NCI-H1694 treated with DMSO at 0.1 percent for 48 hours (cell line): ENCODE data around the gene SEMA7A.

ENCODE experiments used
- DNase-seq: peaks from one replicate; lab custom pipeline; 2025; lab: John Stamatoyannopoulos, UW

The SEMA7A gene

DNA sequence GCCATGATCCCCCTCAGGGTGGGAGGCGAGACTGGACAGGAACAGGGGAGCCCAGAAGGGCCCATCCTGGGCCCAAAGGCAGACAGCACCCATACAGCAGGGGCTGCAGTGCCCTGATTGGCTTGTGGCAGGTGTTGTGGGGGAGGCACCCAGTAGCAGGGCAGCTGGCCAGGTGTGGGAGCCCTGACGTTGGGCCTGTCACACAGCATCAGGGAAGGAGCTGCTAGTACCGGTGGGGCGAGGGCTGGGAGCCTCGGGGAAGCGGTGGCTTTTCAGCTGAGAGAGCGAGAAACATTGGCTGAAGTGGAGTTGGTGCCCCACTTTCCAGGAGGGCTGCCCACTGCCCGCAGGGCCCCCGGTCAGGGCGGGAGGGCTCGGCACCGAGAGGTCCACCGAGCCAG is 46.6 kb downstream of the SEMA7A start:
- DNase-seq = no peak

DNA sequence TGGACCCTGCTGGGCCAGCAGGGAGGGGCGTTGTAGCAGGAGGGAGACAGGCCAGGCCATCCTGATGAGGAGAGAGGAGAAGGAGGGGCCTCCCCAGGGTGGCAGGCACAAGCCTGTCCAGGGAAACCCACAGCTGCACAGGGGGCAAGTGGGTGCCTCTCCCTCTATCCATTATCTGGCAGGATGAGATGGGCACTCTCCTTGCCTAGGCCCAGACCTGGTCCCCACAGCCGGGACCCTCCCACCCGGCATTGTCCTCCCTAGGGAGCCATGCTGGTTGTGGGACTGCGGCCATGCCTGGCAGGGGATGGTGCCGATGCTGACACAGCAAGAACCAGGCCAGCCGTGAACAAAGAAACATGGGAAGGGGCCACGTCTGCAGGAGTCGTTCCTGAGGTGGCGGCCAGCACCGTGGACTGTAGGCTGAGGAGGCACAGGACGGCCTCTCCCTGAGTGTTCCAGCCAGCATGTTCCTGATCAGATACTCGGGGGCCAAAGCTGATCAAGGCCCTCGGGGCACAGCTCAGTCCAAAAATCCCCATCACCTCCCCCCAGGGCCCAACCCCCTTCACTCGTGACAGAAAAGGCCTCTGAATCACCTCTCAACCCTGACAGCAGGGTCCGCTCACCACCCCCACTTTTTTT is 47.1 kb downstream of the SEMA7A start:
- DNase-seq = no peak

DNA sequence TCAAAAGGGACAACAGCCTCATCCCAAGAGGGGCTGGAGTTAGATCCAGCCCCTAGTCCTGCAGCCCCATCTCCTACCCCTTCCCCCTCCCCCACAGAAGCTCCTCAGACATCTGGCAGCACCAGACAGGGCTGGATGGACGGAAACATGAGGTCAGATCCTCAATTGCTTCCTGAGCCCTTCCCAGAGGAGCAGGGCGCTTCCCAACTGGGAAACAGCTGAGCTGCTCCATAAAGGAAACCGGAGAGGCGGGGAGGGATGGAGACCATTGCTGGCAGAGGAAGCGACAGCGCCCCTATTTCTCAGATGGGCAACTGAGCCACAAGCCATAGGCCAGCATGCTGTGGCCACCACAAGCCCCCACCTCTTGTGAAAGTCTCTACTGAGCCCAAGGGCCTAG is 48.0 kb downstream of the SEMA7A start:
- no peak for DNase-seq

DNA sequence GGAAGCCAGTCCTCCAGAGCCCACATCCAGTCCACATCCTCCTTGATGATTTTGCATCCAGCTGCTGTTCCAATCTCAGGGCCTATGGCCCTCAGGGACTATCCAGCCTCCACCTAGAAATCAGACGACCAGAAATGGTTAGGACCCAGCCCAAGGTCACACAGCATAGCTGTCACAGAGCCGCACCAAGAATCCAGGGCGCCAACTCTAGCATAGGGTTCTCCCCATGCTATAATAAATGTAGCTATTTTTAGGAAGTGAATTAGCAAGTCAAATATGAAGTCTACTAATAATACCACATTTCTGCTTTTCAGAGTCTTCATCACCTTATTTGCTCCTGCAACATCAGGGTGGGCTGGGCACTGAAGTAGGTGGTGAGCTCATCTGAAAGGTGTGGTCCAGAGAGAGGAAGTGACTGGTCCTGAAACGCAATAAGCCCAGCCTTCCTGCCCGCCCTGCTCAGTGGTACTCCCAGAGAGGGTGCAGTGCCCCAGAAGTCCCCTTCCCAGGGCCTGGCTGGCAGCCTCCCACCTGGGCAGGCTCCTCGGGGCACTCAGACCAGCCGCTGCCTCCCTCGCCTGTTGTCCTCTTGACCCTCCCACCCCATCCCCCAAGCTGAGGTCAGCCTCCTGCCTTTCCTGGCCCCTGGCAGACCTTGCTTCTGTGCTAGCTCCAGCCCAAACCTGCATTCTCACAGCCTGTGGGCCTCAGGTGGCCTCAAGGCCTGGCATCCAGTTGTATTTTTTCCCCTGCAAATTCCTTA is 48.7 kb downstream of the SEMA7A start:
- DNase-seq = no peak

DNA sequence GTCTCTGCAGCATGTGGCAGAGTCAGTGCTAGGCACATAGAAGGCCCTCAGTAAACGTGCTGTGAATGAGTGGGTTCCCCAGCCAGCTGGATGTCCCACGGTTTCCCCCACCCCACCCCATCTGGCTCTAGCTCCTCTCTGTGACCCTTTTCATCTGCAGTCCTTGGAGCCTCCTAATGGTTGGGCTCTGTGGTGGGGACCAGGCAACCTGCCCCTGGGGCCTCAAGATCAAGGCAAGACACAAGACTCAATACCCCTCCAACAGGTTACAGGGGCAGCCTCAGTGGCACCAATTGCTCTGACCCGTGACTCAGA is 49.2 kb downstream of the SEMA7A start:
- DNase-seq = no peak

DNA sequence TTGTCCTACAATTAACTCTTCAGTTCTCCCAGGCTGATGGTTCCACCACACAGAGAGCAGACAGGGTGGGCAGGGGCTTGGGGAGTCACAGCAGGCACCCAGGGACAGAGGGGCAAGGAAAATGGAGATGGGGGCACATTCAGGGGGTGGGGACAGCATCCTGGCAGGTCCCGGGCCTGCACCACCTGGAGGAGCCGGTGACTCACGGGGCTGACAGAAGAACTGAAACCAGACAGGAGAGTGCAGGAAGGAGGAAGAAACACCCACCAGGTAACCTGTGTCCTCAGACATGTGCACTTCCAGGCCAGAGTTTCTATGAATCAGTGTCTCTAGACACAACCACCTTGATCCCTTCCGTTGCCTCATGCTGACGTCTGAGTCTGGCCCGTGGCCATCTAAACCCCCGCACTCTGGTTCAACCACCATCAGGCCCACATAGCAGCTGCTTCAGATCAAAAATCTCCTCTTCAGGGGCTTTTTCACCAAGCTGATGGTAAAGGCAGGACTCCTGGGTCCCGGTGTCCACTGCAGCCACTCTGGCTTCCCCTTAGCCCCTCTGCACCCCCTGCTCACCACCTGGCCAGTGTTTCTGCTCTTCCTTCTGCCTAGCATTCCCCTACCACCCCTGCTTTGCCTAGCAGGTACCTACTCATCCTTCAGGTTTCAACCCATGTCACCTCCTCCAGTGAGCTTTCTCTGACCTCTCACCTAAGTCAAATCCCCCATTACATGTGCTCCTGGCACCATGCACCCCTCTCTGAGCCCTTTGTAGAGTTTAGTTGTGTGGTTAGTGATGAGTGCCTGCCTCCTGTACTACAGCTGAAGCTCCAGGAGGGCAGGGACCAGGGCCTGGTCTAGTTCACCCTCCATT is 49.8 kb downstream of the SEMA7A start:
- DNase-seq = no peak

DNA sequence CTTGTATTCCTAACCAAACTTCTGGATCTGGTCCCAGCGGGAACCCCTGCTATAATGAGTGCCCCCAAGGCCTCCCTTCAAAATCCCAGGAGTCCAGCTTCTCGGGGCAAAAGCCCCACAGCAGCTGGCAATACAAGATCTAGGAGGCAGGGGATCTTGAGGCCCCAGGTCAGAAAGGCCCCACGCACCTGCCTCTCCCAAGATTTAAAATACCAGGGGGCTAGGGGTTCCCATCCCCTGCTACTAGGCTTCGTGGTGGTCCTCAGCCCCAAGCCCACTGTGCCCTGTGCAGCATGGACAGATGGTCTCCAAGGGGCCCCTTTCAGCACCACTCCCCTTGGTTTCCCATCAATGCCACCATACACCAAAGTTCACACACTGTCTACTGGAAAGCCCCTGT is 50.5 kb downstream of the SEMA7A start:
- no peak for DNase-seq

DNA sequence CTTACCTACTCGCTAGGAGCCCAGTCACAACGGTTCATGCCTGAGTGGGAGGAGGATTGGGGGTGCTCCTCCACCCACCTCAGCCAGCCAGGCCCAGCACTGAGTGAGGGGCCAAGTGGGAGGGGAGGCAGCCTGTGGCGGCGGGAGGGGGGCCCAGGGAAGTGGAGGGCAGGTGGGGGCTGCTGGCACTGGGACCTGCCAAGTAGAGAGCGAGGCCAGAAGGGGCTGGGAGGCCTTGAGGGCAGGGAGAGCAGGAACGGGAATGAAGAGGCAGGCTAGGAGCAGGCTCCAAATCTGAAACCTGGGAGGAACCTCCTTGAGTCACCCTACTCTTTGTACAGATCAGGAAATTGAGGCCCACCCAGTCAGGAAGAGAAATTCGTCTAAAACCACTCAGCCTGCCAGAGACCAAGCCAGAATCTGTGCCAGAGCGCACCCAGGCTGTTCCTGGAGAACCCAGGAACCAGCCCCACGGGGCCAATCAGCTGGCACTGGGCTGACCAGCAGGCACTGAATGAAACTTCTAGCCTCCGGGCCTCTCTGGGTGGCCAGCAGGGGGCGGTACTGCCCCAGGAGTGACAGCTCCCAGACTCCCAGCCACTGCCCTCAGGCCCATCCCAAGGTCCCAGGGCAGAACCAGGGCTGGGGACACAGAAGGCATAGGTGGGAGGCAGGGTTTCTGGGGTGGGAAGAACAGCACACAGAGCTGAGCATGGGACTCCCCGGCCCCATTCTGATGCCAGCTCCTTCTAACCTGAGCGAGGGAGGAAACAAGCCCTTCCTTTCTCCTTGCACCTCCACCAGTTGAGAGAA is 51.5 kb downstream of the SEMA7A start:
- peak; percentile 33 for DNase-seq

DNA sequence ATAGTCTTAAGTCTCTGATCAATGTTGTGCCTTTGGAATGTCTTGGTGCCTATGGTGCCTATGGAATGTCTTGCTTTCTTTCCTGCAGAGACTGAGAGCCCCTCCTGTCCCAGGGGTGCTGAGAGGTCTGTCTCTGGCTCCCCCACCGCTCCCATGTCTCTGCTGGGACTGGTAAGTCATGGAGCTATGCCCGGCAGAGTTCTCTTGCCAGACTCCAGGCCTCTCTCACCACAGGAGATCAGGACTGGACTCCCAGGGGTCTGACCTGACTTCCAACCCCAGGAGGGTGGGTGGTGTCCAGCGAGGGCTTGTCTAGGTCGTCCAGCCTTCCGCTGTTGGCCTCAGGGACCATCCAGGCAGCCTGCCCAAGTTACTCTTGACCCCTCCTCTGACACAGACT is 52.3 kb downstream of the SEMA7A start:
- no peak for DNase-seq

DNA sequence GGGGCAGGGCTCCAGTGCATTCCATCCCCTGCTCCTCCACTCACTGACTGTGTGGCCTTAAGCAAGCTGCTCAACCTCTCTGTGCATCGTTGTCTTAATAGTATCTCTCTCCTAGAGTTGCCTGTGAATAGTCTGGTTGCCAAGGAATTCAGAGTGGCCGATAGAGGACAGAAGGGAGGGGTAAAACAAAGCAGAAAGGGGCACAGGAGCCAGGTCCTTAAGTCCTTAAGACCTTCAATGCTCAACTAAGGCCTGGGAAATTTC is 52.6 kb downstream of the SEMA7A start:
- no peak for DNase-seq

DNA sequence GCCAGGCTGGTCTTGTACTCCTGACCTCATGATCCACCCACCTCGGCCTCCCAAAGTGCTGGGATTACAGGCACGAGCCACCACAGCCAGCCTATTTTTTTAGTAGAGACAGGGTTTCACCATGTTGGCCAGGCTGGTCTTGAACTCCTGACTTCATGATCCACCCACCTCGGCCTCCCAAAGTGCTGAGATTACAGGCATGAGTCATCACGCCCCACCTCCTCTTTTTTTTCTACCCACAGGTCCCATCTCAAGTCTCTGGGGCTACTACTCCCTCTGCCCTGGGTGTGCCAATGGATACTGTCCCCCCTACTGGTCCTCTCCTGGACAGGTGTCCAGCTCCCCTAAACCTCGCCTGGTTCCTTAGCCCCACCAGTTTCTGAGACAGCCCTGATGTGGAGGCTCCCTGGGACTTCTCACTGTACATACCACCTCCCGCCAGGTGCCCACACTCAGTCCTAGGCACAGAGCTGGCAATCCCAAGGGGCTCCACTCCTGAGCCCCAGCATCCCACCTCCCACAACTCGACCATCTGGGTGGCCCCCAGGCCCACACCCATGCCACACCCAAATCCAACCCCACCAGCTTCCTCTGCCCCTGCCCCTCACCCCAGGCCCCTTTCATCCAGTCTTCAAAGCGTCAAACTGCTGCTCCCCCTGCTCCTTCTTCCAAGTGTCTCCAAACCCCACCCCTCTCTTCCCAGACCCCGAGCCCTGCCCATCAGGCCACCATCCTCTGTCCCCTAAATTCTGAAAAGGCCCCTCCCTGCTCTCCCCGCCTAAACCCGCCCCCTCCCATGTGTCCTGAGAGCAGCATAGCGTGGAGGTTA is 53.2 kb downstream of the SEMA7A start:
- no peak for DNase-seq

DNA sequence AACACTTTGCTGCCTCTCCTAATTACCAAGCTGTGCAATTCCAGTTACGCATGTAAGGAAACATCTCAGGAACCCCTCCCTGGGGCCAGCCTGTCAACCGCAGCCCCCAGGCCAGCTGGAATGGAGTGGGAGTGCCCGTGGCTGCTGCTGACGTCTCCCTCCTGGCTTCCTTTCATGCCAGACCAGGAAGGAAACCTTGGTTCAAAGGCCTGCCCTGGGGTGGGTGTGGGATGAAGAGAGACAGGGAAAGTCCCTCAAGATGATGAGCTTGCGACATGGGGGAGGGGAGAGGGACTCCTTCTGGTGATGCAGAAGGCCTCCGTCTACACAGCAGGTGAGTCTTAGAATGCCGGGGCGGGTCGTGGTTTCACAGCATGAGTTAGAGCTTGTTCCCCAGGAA is 54.9 kb downstream of the SEMA7A start:
- no peak for DNase-seq

DNA sequence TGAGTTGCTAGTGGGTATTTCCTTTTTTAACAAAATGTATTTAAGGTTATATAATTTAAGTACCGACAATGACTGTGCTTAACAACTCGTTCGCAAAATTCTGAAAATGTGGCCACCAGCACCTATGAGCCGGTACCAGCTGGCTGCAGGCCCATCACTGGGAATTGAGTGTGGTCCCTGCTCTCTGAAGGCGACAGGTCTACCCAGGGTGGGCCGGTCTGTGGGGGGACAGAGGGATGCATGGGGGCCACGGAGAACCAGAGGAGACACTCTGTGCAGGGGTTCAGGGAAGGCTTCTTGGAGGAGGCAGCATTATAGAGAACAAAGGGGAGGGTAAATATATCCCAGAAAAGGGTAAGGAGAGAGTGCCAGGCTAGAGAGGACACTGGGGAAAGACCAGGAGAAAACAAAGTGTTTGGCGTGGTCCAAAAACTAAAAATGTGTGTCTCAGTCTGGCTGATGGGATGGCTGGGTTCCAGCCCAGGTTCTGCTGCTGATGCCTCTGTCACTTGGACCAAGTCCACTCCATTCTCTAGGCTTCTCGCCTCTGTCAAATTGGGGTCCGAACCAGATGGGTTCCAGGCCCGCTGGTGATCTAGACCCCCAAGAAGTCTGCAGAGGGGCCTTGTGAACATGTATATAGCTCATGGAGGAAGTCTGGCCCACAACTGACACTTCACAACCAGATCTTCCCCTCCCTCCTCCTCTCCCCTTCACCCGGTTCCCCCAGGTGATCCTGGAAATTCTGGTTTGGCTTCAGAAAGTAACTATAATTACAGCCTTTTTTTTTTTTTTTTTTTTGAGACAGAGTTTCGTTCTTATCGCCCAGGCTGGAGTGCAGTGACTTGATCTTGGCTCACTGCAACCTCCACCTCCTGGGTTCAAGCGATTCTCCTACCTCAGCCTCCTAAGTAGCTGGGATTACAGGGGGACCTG is 55.7 kb downstream of the SEMA7A start:
- DNase-seq = no peak

DNA sequence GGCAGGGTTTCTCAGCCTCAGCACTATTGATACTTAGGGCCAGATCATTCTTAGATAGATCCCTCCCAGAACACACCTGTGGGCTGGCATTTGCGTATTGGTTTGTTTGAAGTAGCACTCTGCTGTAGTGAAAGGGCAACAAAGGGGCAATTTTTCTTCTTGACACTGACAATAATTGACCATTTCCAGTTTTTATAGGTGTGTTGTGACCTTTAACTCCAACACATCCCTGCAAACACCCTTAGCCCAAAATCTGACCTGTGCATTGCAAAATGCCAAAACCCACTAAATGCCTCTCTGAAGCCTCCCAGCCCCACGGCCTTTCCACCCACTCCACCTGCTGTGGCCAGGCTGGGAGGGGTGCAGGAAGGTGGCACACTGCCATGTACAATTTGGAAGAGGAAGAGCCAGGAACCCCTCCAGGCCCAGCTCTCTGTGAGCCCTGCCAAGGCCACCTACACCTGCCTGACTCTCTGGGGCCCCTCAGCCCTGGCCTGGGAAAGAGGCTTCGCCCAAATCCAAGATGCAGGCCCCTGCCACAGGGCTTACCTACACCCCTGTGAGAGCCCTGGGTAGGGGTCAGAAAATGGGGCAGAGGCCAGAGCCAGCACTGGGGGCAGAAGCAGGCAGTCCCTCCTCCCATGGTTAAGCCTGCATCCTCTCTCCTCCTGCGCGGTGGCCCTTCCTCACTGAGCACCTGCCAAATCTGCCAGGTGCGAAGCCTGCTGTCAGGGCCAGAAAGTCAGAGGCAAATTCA is 56.8 kb downstream of the SEMA7A start:
- DNase-seq = no peak

DNA sequence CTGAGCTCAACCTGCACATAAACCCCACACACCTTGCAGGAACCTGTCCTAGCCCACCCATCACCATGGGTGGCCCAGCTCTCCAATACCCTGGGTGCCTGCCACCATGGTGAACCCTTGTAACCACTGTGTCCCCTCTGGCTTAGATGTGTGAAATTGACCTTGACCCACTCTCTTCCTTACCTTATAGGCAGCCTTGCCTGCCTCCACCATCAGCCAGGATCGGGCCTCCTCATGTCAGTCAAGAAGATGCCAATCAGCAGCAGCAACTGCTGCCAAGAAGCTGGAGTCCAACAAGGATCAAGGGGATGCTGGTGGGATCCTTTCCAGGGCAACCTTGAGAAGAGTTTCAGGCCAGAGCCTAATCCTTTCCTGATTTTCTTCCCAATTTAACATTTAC is 57.5 kb downstream of the SEMA7A start:
- DNase-seq = no peak

DNA sequence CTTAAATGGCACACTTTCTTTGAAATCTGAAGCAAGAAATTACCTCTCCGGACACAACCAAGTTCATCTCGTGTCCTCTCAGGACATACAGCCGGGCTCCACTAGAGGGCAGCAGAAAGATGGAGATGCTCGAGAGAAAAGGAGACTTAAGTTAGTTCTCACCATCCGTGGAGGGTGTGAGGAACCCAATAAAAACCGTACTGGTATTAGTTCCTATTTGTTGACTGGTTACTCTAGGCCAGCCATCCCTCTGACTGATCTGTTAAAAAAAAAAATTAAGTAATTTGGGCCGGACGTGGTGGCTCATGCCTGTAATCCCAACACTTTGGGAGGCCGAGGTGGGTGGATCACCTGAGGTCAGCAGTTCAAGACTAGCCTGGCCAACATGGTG is 58.5 kb downstream of the SEMA7A start:
- peak; percentile 29 for DNase-seq

DNA sequence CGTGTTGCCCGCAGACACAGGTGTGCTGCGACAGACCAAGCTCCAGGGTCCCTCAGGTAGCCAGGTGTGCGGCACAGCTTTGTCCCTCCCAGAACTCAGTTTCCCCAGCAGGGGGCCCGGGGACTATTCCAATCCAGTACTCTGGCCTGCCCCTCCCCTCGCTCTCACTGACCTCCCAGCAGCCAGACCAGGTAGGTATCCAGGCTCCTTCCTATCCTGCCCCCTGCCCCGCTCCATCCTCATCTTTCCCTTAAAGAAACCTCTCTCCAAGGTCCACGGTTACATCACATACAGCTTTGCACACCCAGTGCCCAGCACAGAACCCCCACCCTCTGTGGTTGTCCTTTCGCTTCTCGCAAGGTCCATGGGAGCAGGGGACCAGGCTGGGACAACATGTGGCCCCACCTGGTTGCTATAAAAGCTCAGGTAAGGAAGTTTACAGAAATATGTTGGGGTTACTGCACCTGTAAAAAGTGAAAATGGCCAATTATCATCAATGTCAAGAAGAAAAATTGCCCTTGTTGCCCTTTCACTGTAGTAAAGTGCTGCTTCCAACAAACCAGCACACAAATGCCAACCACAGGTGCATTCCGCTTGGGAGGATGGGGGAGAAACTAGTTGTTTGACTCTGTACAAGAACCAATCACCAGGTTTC is 59.0 kb downstream of the SEMA7A start:
- DNase-seq = no peak

DNA sequence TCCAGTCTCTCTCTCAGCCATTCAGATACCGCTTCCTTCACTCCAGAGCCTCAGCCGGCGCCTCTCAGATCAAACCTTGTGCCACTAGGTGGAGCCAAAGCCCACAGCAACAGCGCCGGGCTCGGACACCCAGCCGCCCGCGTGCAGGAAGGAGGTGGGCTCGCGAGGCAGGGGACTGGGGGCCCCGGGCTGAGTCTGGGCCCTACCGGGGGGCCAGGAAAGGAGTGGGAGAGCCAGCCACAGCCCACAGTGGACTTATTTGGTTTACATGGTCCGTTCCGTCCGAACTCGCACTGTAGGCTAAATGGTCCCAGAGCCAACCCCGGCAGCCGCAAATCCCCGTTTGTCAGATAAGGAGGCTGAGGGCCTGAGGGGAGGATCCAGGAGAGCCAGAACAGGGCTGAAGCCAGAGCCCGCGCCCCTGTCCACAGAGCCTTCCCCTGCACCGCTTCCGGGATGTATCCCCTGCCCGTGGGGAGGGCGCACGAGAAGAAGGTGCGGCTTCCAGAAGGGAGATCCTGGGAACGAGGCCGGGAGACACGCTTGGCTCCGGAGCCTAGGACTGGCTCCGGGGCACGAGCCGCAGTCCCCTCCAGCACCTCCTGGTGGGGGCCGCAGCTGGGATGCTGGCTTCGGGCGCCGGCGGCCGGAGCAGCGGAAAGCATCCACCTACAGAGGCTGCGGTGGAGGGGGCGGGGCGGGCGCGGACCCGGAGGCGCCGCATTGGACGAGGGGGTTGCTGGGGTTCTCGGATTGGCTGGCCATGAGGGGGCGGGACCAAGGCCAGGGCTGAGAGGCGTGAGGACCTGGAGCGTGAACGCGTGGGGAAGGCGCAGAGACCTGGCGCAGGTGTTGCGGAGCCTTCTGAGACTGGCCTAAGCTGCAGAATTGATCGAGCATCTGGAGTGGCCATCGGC is 59.8 kb downstream of the SEMA7A start:
- peak; percentile 66 for DNase-seq
